ENCODE data around the gene RAB3IP.

- TF ChIP-seq POLR2A (IDR thresholded peaks at IDR 0.05; ENCODE audit: low read depth, low read length) (no peak), TAF1 (IDR thresholded peaks at IDR 0.05; ENCODE audit: low read depth, low read length) (no peak)
These were observed 5.0 kb upstream of the RAB3IP start for GRCh38 chr12:69733638-69734037.

Data from GM12891 (cell line).